A204.1 (cell line): ENCODE data around the gene ZNF280A.
"Not testable (repeated sequence)": the region's sequence is repeated elsewhere in the genome, so short reads cannot be mapped to it uniquely, and the experiment has no call there.

Experiments
- FAIRE-seq: peaks from 2 replicates; lab custom pipeline; 2012; peaks lifted over from hg19 to GRCh38; lab: Jason Lieb, UNC

ZNF280A gene

GRCh38 chr22:22545084-22545483 lies 25.0 kb upstream of the ZNF280A start:
- no peak for FAIRE-seq

GRCh38 chr22:22538226-22538989 lies 18.3 kb upstream of the ZNF280A start:
- FAIRE-seq = no peak

GRCh38 chr22:22536916-22537315 lies 16.8 kb upstream of the ZNF280A start:
- FAIRE-seq = no peak

GRCh38 chr22:22536515-22536914 lies 16.4 kb upstream of the ZNF280A start:
- FAIRE-seq = no peak

GRCh38 chr22:22535662-22536061 lies 15.6 kb upstream of the ZNF280A start:
- no peak for FAIRE-seq

- FAIRE-seq = no peak
Measured at GRCh38 chr22:22534604-22535415, 14.7 kb upstream of the ZNF280A start.

- no peak for FAIRE-seq
Measured at GRCh38 chr22:22533863-22534262, 13.8 kb upstream of the ZNF280A start.

- FAIRE-seq = no peak
Measured at GRCh38 chr22:22533417-22533816, 13.3 kb upstream of the ZNF280A start.

- not testable (repeated sequence) for FAIRE-seq
Measured at GRCh38 chr22:22532547-22533071, 12.5 kb upstream of the ZNF280A start.

GRCh38 chr22:22531770-22532546 lies 11.9 kb upstream of the ZNF280A start:
- no peak for FAIRE-seq

- no peak for FAIRE-seq
Measured at GRCh38 chr22:22528780-22529179, 8.7 kb upstream of the ZNF280A start.

GRCh38 chr22:22527312-22527711 lies 7.2 kb upstream of the ZNF280A start:
- no peak for FAIRE-seq

GRCh38 chr22:22526125-22526912 lies 6.2 kb upstream of the ZNF280A start:
- no peak for FAIRE-seq

GRCh38 chr22:22523494-22523893 lies 3.4 kb upstream of the ZNF280A start:
- no peak for FAIRE-seq

- FAIRE-seq = no peak
Measured at GRCh38 chr22:22521631-22522030, 1.6 kb upstream of the ZNF280A start.

- FAIRE-seq = no peak
Measured at GRCh38 chr22:22520667-22521602, 865 bp upstream of the ZNF280A start.

GRCh38 chr22:22519591-22519990 lies 479 bp downstream of the ZNF280A start:
- FAIRE-seq = no peak

GRCh38 chr22:22516992-22517391 lies 3.1 kb downstream of the ZNF280A start:
- no peak for FAIRE-seq

- FAIRE-seq = no peak
Measured at GRCh38 chr22:22515890-22516289, 4.2 kb downstream of the ZNF280A start.

- FAIRE-seq = not testable (repeated sequence)
Measured at GRCh38 chr22:22514431-22514830, 5.6 kb downstream of the ZNF280A start.

- no peak for FAIRE-seq
Measured at GRCh38 chr22:22513619-22514018, 6.5 kb downstream of the ZNF280A start.
